Kidney tubule cell (primary cell): Measurements from ENCODE around the gene GCNT2.
"Not testable (repeated sequence)": the region's sequence is repeated elsewhere in the genome, so short reads cannot be mapped to it uniquely, and the experiment has no call there.

Source experiments
- DNase-seq: peaks from one replicate; pipeline ENCODE4 v3.0.0-alpha.2; 2018; ENCODE audit warnings: low spot score

GCNT2 gene

DNA sequence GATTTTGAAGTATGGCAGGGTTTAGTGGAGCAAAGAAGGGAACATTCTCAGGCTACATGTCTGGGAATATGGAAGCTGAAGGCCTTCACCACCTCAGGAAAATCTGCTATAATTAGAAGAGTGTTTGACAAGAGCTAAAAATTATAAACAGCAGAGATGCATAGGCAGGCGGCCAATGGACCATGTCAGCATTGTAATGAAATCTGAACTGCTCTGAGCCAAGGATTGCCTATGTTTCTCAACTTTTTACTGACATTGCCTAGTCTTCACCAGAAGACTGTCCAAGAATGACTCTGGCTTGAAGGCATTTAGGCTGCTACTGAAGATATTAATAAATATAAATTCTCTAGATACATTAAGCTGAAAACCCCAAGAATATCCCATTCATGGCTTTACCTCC is 89.1 kb downstream of the GCNT2 start:
- no peak for DNase-seq

DNA sequence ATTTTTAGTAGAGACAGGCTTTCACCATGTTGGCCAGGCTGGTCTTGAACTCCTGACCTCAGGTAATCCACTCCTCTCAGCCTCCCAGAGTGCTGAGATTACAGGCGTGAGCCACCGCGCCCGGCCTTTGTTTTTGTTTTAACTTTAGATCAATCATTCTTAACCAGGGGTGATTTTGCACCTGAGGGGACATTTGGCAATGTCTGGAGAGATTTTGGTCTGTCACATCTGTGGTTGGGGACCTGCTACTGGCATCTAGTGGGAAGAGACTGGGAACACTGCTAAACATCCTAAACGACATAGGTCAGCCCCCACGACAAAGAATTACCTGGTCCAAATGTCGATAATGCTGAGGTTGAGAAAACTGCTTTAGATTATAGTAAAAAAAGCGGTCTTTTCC is 91.0 kb downstream of the GCNT2 start:
- DNase-seq = no peak

DNA sequence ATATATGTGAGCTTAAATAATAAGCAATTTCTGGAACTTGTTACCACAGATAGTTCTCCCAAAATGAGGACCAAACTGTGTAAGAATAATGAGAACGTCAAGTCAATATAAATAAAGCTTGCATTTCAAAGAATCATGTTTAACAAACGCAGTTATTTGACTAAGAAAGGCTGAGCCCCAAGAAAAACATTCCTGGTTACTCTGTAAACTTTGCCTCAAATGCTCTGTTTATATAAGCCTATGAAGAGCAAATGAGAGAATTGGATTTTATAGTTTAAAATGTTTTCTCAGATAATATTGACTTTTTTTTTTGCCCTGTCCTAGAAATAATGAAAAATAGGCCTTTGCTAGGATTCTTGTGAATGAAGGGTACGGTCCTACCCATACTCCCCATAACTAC is 91.9 kb downstream of the GCNT2 start:
- no peak for DNase-seq

DNA sequence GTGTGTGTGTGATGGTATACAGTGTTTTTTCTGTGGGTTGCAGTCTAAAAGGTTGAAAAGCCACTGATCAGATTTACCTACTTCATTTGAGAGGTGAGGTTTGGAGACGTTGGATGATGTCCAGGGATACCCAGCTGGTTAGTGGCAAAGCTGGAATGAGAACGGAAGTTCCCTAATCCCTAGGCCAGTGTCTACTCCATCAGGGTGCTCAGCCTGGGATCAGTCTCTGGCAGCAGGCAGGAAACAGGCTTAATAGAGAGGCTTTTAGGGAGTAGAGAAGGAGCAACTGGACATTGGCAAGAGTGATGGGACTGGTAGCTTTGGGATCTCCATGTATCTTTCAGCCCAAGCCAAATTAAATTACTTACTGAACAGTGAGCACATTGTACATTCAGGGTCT is 92.6 kb downstream of the GCNT2 start:
- peak; percentile 4 for DNase-seq

DNA sequence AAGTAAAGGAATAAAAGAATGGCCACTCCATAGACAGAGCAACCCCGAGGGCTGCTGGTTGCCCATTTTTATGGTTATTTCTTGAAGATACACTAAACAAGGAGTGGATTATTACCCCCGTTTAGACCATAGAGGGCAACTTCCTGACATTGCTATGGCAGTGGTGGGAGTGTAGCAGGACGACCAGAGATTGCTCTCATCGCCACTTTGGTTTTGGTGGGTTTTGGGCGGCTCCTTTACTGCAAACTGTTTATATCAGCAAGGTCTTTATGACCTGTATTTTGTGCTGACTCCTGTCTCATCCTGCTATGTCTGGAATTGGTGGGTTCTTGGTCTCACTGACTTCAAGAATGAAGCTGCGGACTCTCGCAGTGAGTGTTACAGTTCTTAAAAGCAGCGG is 94.5 kb downstream of the GCNT2 start:
- DNase-seq = no peak

DNA sequence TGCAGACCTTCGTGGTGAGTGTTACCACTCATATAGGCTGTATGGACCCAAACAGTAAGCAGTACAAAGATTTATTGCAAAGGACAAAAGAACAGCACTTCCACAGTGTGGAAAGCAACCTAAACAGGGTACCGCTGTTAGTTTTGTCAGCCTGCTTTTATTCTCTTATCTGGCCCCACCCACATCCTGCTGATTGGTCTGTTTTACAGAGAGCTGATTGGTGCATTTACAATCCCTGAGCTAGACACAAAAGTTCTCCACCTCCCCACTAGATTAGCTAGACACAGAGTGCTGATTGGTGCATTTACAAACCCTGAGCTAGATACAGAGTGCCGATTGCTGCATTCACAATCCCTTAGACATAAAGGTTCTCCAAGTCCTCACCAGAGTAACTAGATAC is 95.1 kb downstream of the GCNT2 start:
- DNase-seq = not testable (repeated sequence)

DNA sequence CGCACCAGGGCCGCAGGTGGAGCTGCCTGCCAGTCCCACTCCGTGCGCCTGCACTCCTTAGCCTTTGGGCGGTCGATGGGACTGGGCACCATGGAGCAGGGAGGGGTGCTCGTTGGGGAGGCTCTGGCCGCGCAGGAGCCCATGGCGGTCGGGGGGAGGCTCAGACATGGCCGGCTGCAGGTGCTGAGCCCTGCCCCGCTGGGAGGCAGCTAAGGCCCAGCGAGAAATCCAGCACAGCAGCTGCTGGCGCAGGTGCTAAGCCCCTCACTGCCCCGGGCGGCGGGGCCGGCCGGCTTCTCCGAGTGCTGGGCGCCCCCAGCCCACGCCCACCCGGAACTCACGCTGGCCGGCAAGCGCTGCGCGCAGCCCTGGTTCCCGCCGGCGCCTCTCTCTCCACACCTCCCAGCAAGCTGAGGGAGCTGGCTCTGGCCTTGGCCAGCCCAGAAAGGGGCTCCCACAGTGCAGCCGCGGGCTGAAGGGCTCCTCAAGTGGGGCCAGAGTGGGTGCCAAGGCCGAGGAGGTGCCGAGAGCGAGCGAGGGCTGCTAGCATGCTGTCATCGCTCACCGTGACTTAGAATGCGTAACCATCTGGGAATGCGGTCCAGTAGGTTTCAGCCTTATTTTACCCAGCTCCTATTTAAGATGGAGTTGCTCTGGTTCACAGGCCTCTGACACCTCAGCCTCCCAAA is 96.0 kb downstream of the GCNT2 start:
- no peak for DNase-seq

DNA sequence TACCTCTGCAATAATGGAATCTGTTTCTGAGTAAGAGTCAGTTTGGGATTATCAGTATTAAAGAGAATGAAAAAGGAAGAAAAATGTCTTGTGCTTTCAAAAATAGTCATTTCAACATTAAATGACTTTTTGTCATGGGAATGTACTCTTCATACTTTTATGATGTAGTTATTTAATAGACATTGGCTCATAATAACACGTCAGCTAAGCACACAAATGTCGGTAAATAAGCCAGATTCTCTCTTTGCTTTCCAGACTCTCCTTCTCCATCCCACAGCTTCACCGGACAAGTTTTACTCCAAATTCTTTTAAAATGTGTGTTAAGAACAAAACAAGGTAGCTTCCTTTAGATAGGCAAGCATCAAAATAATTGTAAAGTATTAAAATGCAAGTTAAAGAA is 97.3 kb downstream of the GCNT2 start:
- no peak for DNase-seq

DNA sequence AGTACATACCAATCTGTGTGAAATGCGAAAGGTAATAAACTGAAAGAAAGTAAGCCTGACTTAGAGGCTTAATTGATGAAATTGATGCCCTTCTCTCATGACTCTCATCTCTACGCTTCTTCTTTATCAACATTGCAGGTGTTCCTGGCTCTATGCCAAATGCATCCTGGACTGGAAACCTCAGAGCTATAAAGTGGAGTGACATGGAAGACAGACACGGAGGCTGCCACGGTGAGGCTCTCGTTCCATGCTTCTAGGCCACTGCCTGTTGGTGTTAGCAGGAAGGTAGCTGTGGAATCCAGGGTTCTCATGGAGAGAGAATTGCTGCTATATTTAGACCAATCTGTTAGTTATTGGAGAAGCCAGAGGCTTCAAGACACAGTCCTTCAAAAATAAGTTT is 100.1 kb downstream of the GCNT2 start:
- no peak for DNase-seq

DNA sequence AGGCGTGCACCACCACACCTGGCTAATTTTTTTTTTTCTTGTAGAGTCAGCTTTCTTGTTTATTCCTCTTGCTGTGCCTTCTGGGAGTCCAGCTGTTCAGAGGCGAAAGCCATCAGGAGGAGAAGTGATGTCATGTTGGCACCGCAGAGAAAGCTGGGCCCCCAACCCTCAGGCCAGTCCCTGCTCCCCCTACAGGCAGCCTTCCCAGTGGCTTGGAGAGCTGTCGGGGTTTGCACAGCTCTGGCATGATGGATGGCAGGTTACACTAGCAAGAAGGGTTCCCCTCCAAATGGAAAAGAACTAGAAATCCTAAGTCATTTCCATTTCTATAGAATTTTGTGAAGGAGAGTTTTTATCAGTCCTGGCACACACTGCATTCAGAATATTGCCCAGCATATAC is 100.7 kb downstream of the GCNT2 start:
- DNase-seq = no peak

DNA sequence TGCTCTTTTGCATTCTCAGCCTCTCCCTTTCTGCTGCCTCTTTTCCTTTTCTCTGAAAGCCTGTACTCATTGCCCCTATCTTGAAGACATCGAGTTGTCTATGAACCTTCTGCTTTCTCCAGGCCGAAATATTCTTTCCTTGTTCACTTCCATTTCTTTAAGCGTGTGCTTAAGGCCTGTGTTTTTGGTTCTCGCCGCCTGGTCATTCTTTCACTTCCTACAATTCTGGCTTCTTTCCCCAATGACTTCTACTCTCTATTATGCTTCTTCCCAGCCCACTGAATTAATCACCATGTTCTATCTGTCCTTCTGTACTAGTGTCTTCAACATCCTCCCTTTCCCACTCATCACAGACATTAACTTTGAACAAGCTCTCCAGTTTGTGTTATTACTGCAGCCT is 103.7 kb downstream of the GCNT2 start:
- no peak for DNase-seq

DNA sequence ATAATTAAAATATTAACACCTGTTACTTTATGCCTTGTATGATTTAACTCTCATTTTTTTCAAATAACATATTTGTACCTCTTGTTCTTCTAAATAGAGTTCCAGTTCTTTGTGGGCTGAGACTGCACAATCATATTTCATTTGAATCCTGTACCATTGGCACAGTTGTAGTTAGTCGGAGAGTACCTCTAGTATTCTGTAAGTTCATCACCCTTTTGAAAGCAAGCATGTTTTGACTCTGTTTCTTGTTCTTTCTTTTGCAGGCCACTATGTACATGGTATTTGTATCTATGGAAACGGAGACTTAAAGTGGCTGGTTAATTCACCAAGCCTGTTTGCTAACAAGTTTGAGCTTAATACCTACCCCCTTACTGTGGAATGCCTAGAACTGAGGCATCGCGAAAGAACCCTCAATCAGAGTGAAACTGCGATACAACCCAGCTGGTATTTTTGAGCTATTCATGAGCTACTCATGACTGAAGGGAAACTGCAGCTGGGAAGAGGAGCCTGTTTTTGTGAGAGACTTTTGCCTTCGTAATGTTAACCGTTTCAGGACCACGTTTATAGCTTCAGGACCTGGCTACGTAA is 105.1 kb downstream of the GCNT2 start:
- no peak for DNase-seq

DNA sequence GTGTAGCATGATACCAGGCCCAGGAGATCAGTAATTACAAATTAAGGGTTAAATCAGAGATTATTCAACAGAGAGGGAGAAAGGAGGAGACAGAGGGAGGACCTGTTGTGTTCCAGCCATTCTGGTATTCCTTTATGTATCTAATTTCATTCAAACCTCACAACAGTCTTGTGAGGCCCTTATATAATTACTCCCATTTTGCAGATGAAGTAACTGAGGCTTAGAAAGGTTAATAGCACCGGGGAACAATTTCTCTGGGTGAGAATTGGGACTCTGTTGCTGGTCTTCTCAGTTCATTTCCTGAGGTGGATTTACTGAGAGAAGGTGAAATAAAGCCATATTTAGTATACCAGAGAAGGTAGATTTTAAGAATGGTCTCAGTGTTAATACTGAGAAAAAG is 106.6 kb downstream of the GCNT2 start:
- DNase-seq = no peak

DNA sequence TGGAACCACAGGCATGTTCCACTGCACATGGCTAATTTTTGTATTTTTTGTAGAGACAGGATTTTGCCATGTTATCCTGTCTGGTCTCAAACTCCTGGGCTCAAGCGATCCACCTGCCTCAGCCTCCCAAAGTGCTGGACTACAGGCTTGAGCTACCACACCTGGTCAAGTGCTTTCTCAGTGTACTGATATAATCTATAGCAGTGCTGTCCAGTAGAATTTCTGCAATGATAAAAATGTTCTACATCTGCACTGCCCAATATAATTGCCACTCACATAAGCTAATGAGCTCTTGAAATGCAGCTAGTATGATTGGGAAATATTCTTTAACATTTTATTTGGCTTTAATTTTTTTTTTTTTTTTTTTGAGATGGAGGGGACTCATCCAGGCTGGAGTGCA is 109.0 kb downstream of the GCNT2 start:
- no peak for DNase-seq

DNA sequence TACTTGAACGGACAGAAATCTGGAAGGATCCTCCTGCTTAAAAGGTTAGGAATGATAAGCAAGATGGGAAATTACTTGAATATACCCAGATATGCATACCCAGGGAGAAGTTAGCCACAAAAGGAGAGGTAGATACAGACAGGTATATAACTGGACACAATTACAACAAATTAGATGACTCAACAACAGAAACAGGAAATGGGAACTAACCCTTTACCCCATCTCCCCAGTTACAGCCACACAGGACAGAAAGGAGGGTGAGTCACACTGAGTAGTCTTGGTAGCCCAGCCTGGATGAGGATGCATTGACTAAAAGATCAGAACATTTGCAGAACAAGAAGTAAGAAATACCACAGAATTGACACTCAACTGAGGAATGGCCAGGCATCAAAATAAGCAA is 112.1 kb downstream of the GCNT2 start:
- DNase-seq = peak; percentile 96

DNA sequence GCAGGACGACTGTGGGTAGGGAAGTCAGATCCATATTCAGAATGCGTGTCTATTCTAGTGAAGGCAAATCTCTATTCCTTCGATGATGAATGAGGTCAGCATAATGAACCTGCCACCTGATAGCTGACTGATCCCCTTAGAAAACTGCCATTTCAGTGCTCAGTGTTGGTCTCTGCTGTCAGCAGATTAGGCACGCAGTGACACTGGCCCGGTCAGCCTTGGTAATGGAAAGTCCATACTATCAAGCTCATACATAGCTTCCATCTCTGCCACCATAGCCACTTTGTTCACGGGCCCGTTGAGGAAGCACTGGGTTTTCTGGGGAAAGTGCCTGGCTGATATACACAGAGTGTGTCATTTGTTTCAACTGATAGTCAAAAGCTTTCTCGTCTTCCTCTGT is 119.3 kb downstream of the GCNT2 start:
- no peak for DNase-seq

DNA sequence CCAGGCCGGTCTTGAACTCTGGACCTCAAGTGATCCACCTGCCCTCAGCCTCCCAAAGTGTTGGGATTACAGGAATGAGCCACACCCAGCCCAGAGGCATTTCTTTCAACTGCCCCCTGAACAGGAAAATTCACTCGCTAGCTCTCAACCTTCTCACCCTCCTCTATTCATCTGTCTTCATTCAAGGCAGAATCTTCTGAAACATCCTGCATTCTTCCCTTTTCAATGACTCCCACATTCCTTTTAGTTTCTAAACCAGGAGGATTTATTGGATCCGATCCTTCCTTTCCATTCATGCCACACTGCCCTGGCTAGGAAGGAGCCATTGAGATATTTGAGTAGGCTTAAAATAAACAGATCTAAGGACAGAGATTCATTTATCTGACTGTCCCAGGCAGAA is 120.4 kb downstream of the GCNT2 start:
- DNase-seq = no peak

DNA sequence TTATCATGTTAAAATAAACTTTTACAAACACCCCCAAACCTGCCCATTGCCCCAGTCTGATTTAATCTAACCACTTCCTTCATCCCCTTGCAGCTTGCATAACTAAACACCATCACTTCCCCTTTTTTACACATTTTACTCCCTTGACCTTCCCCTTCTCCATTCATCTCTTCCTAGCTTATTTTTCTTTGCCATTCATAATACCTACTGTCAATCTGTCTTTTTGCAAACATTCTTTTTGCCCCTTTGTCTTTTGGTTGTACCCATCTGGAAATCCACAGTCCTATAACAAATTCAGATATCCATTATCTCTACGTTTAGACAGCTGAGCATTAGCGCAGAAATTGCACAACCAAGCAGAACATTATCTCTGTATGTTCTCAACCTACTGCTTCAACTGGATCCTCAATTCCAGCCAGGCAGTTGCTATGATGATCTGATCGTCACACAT is 122.1 kb downstream of the GCNT2 start:
- no peak for DNase-seq

DNA sequence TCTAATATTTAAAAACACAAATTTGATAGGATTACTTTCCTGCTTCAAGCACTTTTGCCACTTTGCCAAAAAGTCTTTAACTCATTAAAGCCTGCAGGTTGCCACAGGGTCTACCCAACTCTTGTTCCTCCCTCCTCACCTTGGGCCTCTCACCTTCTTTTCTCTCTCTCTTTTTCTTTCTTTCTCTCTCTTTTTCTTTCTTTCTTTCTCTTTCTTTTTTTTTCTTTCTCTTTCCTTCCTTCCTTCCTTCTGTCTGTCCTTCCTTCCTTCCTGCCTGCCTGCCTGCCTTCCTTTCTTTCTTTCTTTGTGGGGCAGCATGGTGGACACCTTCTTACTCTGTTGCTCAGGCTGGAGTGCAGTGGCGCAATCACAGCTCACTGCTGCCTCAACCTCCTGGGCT is 123.1 kb downstream of the GCNT2 start:
- no peak for DNase-seq

DNA sequence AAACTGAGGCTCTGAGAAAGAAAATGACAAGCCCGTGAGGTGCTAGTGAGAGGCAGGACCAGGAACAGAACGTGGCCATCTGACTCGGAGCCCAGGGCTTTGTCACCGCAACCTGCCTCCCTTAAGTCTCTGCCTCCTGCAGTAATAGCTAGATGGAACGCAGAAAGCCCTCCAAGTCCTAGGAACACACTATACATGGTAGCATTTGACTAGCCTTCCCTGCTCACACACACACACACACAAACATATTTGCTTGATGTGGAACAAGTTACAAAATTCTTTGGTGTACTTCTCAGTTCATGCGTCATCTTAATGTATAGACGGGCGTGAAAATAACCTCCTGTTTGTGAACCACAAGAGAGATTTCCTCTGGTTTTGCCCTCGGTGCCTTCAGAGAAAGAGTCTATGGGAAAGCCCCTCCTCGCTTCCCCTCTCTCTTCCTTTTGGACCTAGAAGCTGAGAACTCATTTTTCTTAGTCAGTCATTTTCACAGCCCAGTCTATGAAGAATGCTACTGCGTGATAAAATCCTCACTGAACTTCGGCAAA is 134.4 kb downstream of the GCNT2 start:
- no peak for DNase-seq

DNA sequence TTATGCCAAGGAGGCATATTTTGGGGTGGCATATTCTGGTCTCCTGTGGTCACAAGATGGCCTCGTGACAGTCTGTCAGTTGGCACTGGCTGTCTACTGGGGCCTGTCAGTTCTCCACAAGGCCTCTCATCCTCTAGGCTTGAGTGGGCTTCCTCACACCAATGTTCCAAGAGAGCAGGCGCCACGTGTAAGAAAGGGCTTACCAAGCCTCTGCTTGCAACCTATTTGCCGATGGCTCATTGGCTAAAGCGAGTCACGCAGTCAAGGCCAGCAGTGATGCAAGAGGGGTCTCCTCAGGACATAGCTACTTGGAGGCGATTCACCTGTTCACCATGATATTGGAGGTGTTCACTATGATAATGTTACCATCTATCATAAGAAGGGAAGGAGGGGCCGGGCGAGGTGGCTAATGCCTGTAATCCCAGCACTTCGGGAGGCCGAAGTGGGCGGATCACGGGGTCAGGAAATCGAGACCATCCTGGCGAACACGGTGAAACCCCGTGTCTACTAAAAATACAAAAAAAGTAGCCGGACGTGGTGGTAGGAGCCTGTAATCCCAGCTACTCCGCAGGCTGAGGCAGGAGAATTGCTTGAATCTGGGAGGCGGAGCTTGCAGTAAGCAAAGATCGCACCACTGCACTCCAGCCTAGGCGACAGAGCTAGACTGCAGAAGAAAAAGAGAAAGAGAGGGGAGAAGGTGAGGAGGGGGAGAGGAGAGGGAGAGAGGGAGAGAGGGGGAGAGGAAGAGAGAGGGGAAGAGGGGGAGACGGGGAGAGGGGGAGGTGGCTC is 138.0 kb downstream of the GCNT2 start:
- no peak for DNase-seq

DNA sequence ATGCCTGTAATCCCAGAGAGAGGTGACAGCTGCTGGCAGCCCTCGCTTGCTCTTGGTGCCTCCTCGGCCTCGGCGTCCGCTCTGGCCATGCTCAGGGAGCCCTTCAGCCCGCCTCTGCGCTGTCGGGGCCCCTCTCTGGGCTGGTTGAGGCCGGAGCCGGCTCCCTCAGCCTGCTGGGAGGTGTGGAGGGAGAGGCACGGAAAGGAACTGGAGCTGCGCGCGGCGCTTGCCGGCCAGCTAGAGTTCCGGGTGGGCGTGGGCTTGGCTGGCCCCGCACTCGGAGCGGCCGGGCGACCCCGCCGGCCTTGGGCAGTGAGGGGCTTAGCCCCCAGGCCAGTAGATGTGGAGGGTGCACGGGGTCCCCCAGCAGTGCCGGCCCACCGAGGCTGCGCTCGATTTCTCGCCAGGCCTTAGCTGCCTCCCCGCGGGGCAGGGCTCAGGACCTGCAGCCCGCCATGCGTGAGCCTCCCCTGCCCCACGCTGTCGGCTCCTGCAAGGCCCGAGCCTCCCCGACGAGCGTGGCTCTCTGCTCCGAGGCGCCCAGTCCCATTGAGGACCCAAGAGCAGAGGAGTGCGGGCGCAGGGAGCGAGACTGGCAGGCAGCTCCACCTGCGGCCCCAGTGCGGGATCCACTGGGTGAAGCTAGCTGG is 138.7 kb downstream of the GCNT2 start:
- peak; percentile 4 for DNase-seq
